ENCODE data around the gene FN1.
A peak's percentile ranks its signal among the peaks of the same experiment; 100 is the strongest.

FN1 gene
- 0.17 to 0.77 (median 0.26) reads per million in 3 donors for total RNA-seq

GRCh38 chr2:215435870-215436704 is at the start of gene FN1:
Gene FN1 (minus strand): TSS chr2:215436068. CDS start chr2:215435802, 266 bp downstream.
- no peaks in the 10 kb centered on the region for H3K36me3 ChIP-seq (ENCODE audit: control insufficient read depth, insufficient read depth, low read length)
- DNase-seq, result peak; percentile 32 to 34 (median 33)
- peaks cover 13% of the 10 kb centered on the region for H3K27me3 ChIP-seq (replicated peaks; ENCODE audit: control insufficient read depth, insufficient read depth, low read length, poor library complexity, severe bottlenecking)
- H3K9me3 ChIP-seq (ENCODE audit: control insufficient read depth, low read length), result no peaks in the 10 kb centered on the region
- peaks cover 12% of the 10 kb centered on the region for H3K4me1 ChIP-seq (ENCODE audit: control insufficient read depth, insufficient read depth, low read length, poor library complexity, severe bottlenecking)
- peak within 1 kb of the TSS; percentile 44 for H3K4me3 ChIP-seq (ENCODE audit: insufficient read depth, low read depth, low read length, poor library complexity, severe bottlenecking)
- H3K27ac ChIP-seq (ENCODE audit: insufficient read depth, low read length, poor library complexity, severe bottlenecking), result no peak within 1 kb of the TSS

- H3K9me3 ChIP-seq (ENCODE audit: control insufficient read depth, low read length), result no peaks in the 10 kb centered on the region
- DNase-seq, result no peak
- H3K4me1 ChIP-seq (ENCODE audit: control insufficient read depth, insufficient read depth, low read length, poor library complexity, severe bottlenecking), result no peaks in the 10 kb centered on the region
- H3K27ac ChIP-seq (ENCODE audit: insufficient read depth, low read length, poor library complexity, severe bottlenecking), result no peak overlapping the region
- H3K36me3 ChIP-seq (ENCODE audit: control insufficient read depth, insufficient read depth, low read length), result no peaks in the 10 kb centered on the region
- H3K27me3 ChIP-seq (replicated peaks; ENCODE audit: control insufficient read depth, insufficient read depth, low read length, poor library complexity, severe bottlenecking), result no peaks in the 10 kb centered on the region
- no peak overlapping the region for H3K4me3 ChIP-seq (ENCODE audit: insufficient read depth, low read depth, low read length, poor library complexity, severe bottlenecking)
Observed at GRCh38 chr2:215485032-215485431, 49.2 kb upstream of the FN1 start.

- Histone ChIP-seq H3K36me3 (ENCODE audit: control insufficient read depth, insufficient read depth, low read length) (no peaks in the 10 kb centered on the region), H3K4me1 (ENCODE audit: control insufficient read depth, insufficient read depth, low read length, poor library complexity, severe bottlenecking) (no peaks in the 10 kb centered on the region), H3K4me3 (ENCODE audit: insufficient read depth, low read depth, low read length, poor library complexity, severe bottlenecking) (no peak overlapping the region), H3K27ac (ENCODE audit: insufficient read depth, low read length, poor library complexity, severe bottlenecking) (no peak overlapping the region), H3K9me3 (ENCODE audit: control insufficient read depth, low read length) (no peaks in the 10 kb centered on the region), H3K27me3 (replicated peaks; ENCODE audit: control insufficient read depth, insufficient read depth, low read length, poor library complexity, severe bottlenecking) (no peaks in the 10 kb centered on the region)
- DNase-seq, result no peak
Observed at GRCh38 chr2:215484570-215484969, 48.7 kb upstream of the FN1 start.

GRCh38 chr2:215483431-215483830 is 47.6 kb upstream of the FN1 start:
- H3K27ac ChIP-seq (ENCODE audit: insufficient read depth, low read length, poor library complexity, severe bottlenecking), result no peak overlapping the region
- no peaks in the 10 kb centered on the region for H3K9me3 ChIP-seq (ENCODE audit: control insufficient read depth, low read length)

GRCh38 chr2:215479536-215480240 is 43.8 kb upstream of the FN1 start:
- Histone ChIP-seq H3K4me3 (ENCODE audit: insufficient read depth, low read depth, low read length, poor library complexity, severe bottlenecking) (no peak overlapping the region), H3K27ac (ENCODE audit: insufficient read depth, low read length, poor library complexity, severe bottlenecking) (no peak overlapping the region), H3K9me3 (ENCODE audit: control insufficient read depth, low read length) (no peaks in the 10 kb centered on the region), H3K36me3 (ENCODE audit: control insufficient read depth, insufficient read depth, low read length) (no peaks in the 10 kb centered on the region), H3K4me1 (ENCODE audit: control insufficient read depth, insufficient read depth, low read length, poor library complexity, severe bottlenecking) (no peaks in the 10 kb centered on the region), H3K27me3 (replicated peaks; ENCODE audit: control insufficient read depth, insufficient read depth, low read length, poor library complexity, severe bottlenecking) (no peaks in the 10 kb centered on the region)
- DNase-seq, result no peak

More at GRCh38 chr2:215483431-215483830, 47.6 kb upstream of the FN1 start:
- Histone ChIP-seq H3K4me3 (ENCODE audit: insufficient read depth, low read depth, low read length, poor library complexity, severe bottlenecking) (no peak overlapping the region), H3K4me1 (ENCODE audit: control insufficient read depth, insufficient read depth, low read length, poor library complexity, severe bottlenecking) (no peaks in the 10 kb centered on the region), H3K36me3 (ENCODE audit: control insufficient read depth, insufficient read depth, low read length) (no peaks in the 10 kb centered on the region), H3K27me3 (replicated peaks; ENCODE audit: control insufficient read depth, insufficient read depth, low read length, poor library complexity, severe bottlenecking) (no peaks in the 10 kb centered on the region)
- DNase-seq, result no peak

- Histone ChIP-seq H3K4me1 (ENCODE audit: control insufficient read depth, insufficient read depth, low read length, poor library complexity, severe bottlenecking) (no peaks in the 10 kb centered on the region), H3K4me3 (ENCODE audit: insufficient read depth, low read depth, low read length, poor library complexity, severe bottlenecking) (no peak overlapping the region), H3K9me3 (ENCODE audit: control insufficient read depth, low read length) (no peaks in the 10 kb centered on the region), H3K36me3 (ENCODE audit: control insufficient read depth, insufficient read depth, low read length) (no peaks in the 10 kb centered on the region), H3K27ac (ENCODE audit: insufficient read depth, low read length, poor library complexity, severe bottlenecking) (no peak overlapping the region), H3K27me3 (replicated peaks; ENCODE audit: control insufficient read depth, insufficient read depth, low read length, poor library complexity, severe bottlenecking) (no peaks in the 10 kb centered on the region)
- no peak for DNase-seq
Observed at GRCh38 chr2:215479121-215479520, 43.3 kb upstream of the FN1 start.

GRCh38 chr2:215476424-215476823 is 40.6 kb upstream of the FN1 start:
- no peak overlapping the region for H3K27ac ChIP-seq (ENCODE audit: insufficient read depth, low read length, poor library complexity, severe bottlenecking)
- no peaks in the 10 kb centered on the region for H3K27me3 ChIP-seq (replicated peaks; ENCODE audit: control insufficient read depth, insufficient read depth, low read length, poor library complexity, severe bottlenecking)
- no peaks in the 10 kb centered on the region for H3K4me1 ChIP-seq (ENCODE audit: control insufficient read depth, insufficient read depth, low read length, poor library complexity, severe bottlenecking)
- H3K9me3 ChIP-seq (ENCODE audit: control insufficient read depth, low read length), result no peaks in the 10 kb centered on the region
- no peaks in the 10 kb centered on the region for H3K36me3 ChIP-seq (ENCODE audit: control insufficient read depth, insufficient read depth, low read length)
- DNase-seq, result no peak
- H3K4me3 ChIP-seq (ENCODE audit: insufficient read depth, low read depth, low read length, poor library complexity, severe bottlenecking), result no peak overlapping the region

- no peaks in the 10 kb centered on the region for H3K27me3 ChIP-seq (replicated peaks; ENCODE audit: control insufficient read depth, insufficient read depth, low read length, poor library complexity, severe bottlenecking)
- no peak overlapping the region for H3K27ac ChIP-seq (ENCODE audit: insufficient read depth, low read length, poor library complexity, severe bottlenecking)
- H3K4me1 ChIP-seq (ENCODE audit: control insufficient read depth, insufficient read depth, low read length, poor library complexity, severe bottlenecking), result no peaks in the 10 kb centered on the region
- no peaks in the 10 kb centered on the region for H3K36me3 ChIP-seq (ENCODE audit: control insufficient read depth, insufficient read depth, low read length)
- H3K9me3 ChIP-seq (ENCODE audit: control insufficient read depth, low read length), result no peaks in the 10 kb centered on the region
- DNase-seq, result no peak
- no peak overlapping the region for H3K4me3 ChIP-seq (ENCODE audit: insufficient read depth, low read depth, low read length, poor library complexity, severe bottlenecking)
Observed at GRCh38 chr2:215466097-215466909, 30.4 kb upstream of the FN1 start.

GRCh38 chr2:215465256-215465655 is 29.4 kb upstream of the FN1 start:
- Histone ChIP-seq H3K27ac (ENCODE audit: insufficient read depth, low read length, poor library complexity, severe bottlenecking) (no peak overlapping the region), H3K4me3 (ENCODE audit: insufficient read depth, low read depth, low read length, poor library complexity, severe bottlenecking) (no peak overlapping the region), H3K4me1 (ENCODE audit: control insufficient read depth, insufficient read depth, low read length, poor library complexity, severe bottlenecking) (no peaks in the 10 kb centered on the region), H3K9me3 (ENCODE audit: control insufficient read depth, low read length) (no peaks in the 10 kb centered on the region), H3K27me3 (replicated peaks; ENCODE audit: control insufficient read depth, insufficient read depth, low read length, poor library complexity, severe bottlenecking) (no peaks in the 10 kb centered on the region), H3K36me3 (ENCODE audit: control insufficient read depth, insufficient read depth, low read length) (no peaks in the 10 kb centered on the region)
- DNase-seq, result no peak
